Activated CD8-positive, alpha-beta T cell treated with anti-CD3 and anti-CD28 coated beads for 36 hours (primary cell): ENCODE results near the gene PPP6R1. TPM values are rescaled to one million over a fixed set of nuclear protein-coding genes. Genes with fewer than 3 reads are reported as not detected.

Experiments used
- ATAC-seq: fragments of 200-7000 bp; cut with Tn5 transposase; one replicate; pipeline ENCODE4 v1.10.0; 2021; ENCODE audit warnings: mild to moderate bottlenecking, moderate library complexity
- CTCF ChIA-PET: fragments of 350-600 bp; sonication (Branson Sonifier 250); formaldehyde crosslinking; loops from one replicate; lab custom pipeline; 2021; ENCODE audit warnings: antibody characterized with exemption; lab: Charles Lee
- POLR2A ChIA-PET: fragments of 350-600 bp; sonication (Branson Sonifier 250); formaldehyde crosslinking; loops from one replicate; lab custom pipeline; 2021; ENCODE audit warnings: antibody characterized with exemption; lab: Charles Lee
- DNase-seq: peaks from one replicate; pipeline ENCODE4 v3.0.0-alpha.2; 2020
- H3K27ac Mint-ChIP-seq: one replicate; pipeline ENCODE4 v1.8.0; 2021; ENCODE audit warnings: mild to moderate bottlenecking, mixed read lengths
- H3K27me3 Mint-ChIP-seq: one replicate; pipeline ENCODE4 v1.8.0; 2021; ENCODE audit warnings: mixed read lengths
- H3K36me3 Mint-ChIP-seq: one replicate; pipeline ENCODE4 v1.8.0; 2021; ENCODE audit warnings: low read depth, mixed read lengths
- H3K4me1 Mint-ChIP-seq: one replicate; pipeline ENCODE4 v1.8.0; 2021; ENCODE audit warnings: low read depth, mixed read lengths
- H3K4me3 Mint-ChIP-seq: one replicate; pipeline ENCODE4 v1.8.0; 2021; ENCODE audit warnings: mild to moderate bottlenecking, moderate library complexity, mixed read lengths
- H3K9me3 Mint-ChIP-seq: one replicate; pipeline ENCODE4 v1.8.0; 2021; ENCODE audit warnings: mixed read lengths
- intact Hi-C: fragments of 100-400 bp; cut with micrococcal nuclease; formaldehyde crosslinking; loops from one replicate; pipeline ENCODE4 v1.10.0; 2022
- total RNA-seq, 2 experiments: library from RNA; stranded (reverse); gene quantifications; one replicate each; pipeline ENCODE4 v1.2.3, GENCODE V29; 2021
- TF ChIP-seq, protein P1 (sequence below): fragments of 200-600 bp; IDR thresholded peaks from one replicate; pipeline ENCODE4 v1.8.0; 2022; ENCODE audit warnings: antibody characterized with exemption, mild to moderate bottlenecking

The PPP6R1 gene
- total RNA-seq, 2 experiments from 2014 or later: 197 to 207 TPM

DNA sequence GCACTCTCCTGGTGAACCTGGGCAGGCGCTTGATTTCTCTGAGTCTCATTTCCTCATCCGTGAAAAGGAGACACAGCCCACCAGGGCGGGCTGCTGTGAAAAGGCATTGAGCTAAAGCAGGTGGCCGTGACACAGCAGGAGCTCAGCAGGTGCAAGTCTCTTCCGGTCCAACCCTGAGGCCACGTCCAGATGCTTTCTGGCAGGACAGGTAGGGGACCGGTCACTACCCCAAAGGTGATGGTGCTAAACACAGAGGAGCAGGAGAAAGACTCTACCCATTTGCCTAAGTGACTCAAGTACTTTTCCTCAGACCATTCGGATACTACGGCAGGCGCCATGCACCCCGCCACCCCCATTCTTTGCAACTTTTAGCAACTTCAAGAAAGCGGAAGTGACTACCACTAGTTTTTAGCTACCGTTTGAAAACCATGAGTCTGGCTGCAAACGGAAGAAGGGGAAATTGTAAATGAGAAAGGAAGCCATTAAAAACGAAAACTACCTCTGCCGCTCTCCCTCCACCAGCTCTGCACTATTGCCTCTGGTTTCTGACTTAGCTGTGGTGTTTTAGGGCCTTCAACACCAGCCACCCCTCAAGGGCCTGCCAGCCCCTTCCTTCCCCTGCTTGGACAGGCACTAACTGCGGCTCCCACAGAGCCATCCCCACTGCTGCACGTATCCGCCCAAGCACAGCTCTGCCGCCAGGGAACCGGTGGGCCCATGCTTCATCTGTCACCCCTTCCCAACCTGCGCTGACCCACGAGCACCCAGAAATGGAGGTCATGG lies 4.8 kb downstream of the PPP6R1 start:
- peak overlapping the region; percentile 96 for H3K4me3 Mint-ChIP-seq
- TF ChIP-seq, protein P1, sequence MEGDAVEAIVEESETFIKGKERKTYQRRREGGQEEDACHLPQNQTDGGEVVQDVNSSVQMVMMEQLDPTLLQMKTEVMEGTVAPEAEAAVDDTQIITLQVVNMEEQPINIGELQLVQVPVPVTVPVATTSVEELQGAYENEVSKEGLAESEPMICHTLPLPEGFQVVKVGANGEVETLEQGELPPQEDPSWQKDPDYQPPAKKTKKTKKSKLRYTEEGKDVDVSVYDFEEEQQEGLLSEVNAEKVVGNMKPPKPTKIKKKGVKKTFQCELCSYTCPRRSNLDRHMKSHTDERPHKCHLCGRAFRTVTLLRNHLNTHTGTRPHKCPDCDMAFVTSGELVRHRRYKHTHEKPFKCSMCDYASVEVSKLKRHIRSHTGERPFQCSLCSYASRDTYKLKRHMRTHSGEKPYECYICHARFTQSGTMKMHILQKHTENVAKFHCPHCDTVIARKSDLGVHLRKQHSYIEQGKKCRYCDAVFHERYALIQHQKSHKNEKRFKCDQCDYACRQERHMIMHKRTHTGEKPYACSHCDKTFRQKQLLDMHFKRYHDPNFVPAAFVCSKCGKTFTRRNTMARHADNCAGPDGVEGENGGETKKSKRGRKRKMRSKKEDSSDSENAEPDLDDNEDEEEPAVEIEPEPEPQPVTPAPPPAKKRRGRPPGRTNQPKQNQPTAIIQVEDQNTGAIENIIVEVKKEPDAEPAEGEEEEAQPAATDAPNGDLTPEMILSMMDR: no peak
- CTCF ChIA-PET: interaction anchor here (0.6 to 3.5 kb wide), 10 partner anchors 19 to 250 kb away, joined by 3 to 11 read pairs (median 4); partner anchors contain the start of gene TMEM238
- H3K27me3 Mint-ChIP-seq: no peaks in the 10 kb centered on the region
- no peaks in the 10 kb centered on the region for H3K9me3 Mint-ChIP-seq
- POLR2A ChIA-PET: interaction anchor here (0.7 to 5.5 kb wide), 17 partner anchors 10 to 1053 kb away, joined by 3 to 40 read pairs (median 4); partner anchors contain the start of genes BRSK1, HSPBP1, RPS9 and TMEM238
- peak; percentile 37 for ATAC-seq
- peak; percentile 81 for DNase-seq
- peak overlapping the region; percentile 99 for H3K27ac Mint-ChIP-seq
- H3K36me3 Mint-ChIP-seq: peaks cover 64% of the 10 kb centered on the region
- H3K4me1 Mint-ChIP-seq: peaks cover 33% of the 10 kb centered on the region
- intact Hi-C loops: loop anchor here (10.0 kb wide), 1 partner anchor 401 kb away; the partner anchor contains the start of gene U2AF2

GRCh38 chr19:55252760-55253663 lies 5.8 kb downstream of the PPP6R1 start:
- Mint-ChIP-seq H3K27me3 (no peaks in the 10 kb centered on the region), H3K9me3 (no peaks in the 10 kb centered on the region), H3K27ac (peak overlapping the region; percentile 99), H3K36me3 (peaks cover 66% of the 10 kb centered on the region), H3K4me1 (peaks cover 42% of the 10 kb centered on the region), H3K4me3 (peak overlapping the region; percentile 96)
- ChIA-PET CTCF (interaction anchor here (1.0 to 3.5 kb wide), 4 partner anchors 39 to 131 kb away, joined by 5 to 11 read pairs (median 8); partner anchors contain the start of gene TMEM238), POLR2A (interaction anchor here (0.7 to 5.5 kb wide), 10 partner anchors 10 to 165 kb away, joined by 3 to 40 read pairs (median 4); partner anchors contain the start of genes BRSK1, TMEM238 and UBE2S)
- intact Hi-C loops: loop anchor here (10.0 kb wide), 1 partner anchor 402 kb away; the partner anchor contains the start of gene U2AF2
- DNase-seq (peak; percentile 41), ATAC-seq (no peak)
- TF ChIP-seq, protein P1: no peak

GRCh38 chr19:55251341-55252081 lies 7.3 kb downstream of the PPP6R1 start:
- DNase-seq (peak; percentile 74), ATAC-seq (peak; percentile 31)
- peak overlapping the region; percentile 70 for H3K4me3 Mint-ChIP-seq
- H3K9me3 Mint-ChIP-seq: no peaks in the 10 kb centered on the region
- ChIA-PET CTCF (interaction anchor here (0.6 to 3.5 kb wide), 2 partner anchors 40 to 132 kb away, joined by 3 to 10 read pairs; partner anchors contain the start of gene TMEM238), POLR2A (interaction anchor here (0.7 to 2.9 kb wide), 7 partner anchors 8 to 133 kb away, joined by 3 to 15 read pairs (median 3); partner anchors contain the start of genes HSPBP1, PPP6R1 and TMEM238)
- intact Hi-C loops: loop anchor here (10.0 kb wide), 1 partner anchor 403 kb away; the partner anchor contains the start of gene U2AF2
- peaks cover 52% of the 10 kb centered on the region for H3K36me3 Mint-ChIP-seq
- TF ChIP-seq, protein P1: no peak
- no peaks in the 10 kb centered on the region for H3K27me3 Mint-ChIP-seq
- peaks cover 45% of the 10 kb centered on the region for H3K4me1 Mint-ChIP-seq
- peak overlapping the region; percentile 99 for H3K27ac Mint-ChIP-seq
